ENCODE results near the gene FRMPD4.

The FRMPD4 gene

DNA sequence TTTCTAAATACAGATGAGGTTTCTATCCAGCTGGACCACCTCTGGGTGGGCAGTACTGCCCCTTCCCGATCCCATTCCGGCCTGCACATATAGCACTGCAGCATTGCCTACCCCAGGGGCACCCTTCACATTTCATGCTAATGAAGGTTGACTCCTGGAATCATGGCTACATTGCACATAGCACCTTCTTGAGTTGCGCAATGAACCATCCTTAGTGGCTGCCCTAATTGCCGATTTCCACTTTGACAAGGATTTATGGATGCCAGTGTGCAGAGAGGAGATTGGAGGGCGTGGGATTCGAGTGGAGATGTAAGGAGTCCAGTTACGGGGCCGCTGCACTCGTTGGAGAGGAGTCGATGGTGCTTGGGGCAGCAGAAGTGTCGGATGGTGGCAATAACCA lies 229.0 kb downstream of the FRMPD4 start:
- no peak for DNase-seq (ENCODE audit: low read depth)

DNA sequence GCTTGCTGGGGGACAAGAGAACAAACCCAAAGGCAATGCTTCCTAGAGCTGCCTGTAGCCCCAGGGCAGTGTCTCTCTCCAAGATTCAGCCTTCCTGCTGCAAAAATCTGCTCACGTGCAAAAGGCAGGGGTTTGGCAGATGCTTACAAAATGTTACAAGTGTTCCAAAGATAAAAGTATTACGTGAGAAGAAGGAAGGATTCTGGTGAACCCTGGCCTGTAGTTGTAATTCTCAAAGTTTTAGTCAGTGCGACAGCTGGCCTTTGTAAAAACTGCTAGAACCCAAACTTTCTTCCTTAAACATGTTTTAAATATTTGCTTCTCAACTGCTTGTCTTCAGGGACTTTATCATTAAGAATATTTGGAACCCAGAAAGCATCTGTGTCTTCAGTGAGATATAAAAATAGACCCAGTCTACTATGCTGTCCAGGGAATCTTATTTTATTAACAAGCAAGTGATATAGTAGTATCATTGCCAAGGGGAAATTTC lies 232.3 kb downstream of the FRMPD4 start:
- no peak for DNase-seq (ENCODE audit: low read depth)

GRCh38 chrX:12372111-12372510 lies 233.8 kb downstream of the FRMPD4 start:
- DNase-seq (ENCODE audit: low read depth): no peak

- DNase-seq (ENCODE audit: low read depth): no peak
Observed at GRCh38 chrX:12374286-12374685, 236.0 kb downstream of the FRMPD4 start.

DNA sequence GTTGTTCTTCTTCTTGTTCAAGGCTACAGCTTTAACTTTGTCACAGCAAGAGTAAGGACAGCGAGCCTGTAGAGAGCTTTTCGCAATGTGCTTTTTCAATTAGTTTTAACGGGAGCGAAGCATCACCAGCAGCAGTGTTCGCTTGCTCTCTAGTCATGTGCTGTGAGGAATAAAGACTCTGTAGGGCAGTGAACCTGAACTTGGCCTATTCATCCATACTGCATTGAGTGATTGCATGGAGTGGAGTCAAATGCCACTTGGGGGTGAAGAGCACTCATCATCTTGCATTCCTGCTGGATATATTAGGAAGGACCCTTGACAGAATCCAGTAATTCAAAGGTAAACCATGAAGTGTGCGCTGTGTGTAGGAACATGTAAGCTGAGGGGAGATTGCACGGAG lies 240.0 kb downstream of the FRMPD4 start:
- DNase-seq (ENCODE audit: low read depth): no peak

GRCh38 chrX:12378706-12379105 lies 240.4 kb downstream of the FRMPD4 start:
- DNase-seq (ENCODE audit: low read depth): no peak

GRCh38 chrX:12379671-12380070 lies 241.4 kb downstream of the FRMPD4 start:
- DNase-seq (ENCODE audit: low read depth): no peak

- DNase-seq (ENCODE audit: low read depth): no peak
Observed at GRCh38 chrX:12383196-12383595, 244.9 kb downstream of the FRMPD4 start.

DNA sequence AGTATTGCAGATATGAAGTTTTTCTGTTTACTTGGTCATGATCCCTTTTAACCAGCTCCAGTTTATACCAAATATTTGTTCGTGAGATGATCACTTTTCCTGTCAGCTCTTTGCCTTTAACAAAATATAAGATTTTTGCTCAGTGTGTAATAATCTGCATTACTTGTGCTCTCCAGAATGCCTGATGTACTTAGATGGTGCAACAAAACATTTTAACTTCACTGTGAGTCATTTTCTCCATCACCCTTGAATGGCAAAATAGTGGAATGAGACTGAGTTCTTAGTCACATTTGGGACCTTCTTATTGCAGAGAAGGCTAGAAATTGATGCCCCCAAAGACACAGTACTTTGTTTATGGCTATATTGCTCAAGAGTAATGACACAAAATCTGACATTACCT lies 252.0 kb downstream of the FRMPD4 start:
- no peak for DNase-seq (ENCODE audit: low read depth)

DNA sequence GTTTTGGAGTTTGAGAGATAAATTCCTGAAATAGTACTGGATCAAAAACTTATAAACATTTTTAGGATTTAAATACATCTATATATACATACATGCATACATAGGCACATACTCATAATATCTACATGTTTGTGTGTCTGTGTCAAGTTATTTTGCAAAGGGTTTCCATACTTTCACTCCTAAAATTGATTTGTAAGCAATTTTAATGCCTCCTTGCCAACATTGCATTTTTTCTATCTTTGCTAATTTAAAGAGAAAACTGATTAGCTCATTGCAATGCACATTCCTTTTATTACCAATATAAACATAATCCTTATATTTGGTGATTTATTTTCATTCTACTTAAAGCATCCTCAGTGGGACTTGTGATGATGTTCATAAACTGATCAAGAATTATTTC lies 258.3 kb downstream of the FRMPD4 start:
- DNase-seq (ENCODE audit: low read depth): no peak

DNA sequence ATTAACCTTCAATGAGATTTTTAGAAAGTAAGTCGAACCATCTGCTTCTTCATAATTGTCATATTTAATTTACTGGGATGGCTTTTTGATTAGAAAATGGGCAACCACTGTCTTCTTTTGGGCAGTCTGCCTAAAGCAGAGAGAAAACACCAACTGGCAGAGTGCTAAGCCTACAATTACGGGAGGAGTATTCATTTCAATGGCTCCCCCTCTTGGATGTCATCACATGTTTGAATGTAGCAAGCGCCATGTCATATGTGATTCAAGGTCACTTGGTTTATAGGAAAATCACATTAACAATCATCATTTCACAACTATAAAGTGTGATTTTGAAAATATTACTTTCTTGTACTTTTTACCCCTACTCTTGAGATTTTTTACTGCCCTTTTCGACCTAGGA lies 261.9 kb downstream of the FRMPD4 start:
- no peak for DNase-seq (ENCODE audit: low read depth)

GRCh38 chrX:12401252-12401651 lies 263.0 kb downstream of the FRMPD4 start:
- DNase-seq (ENCODE audit: low read depth): no peak

GRCh38 chrX:12403474-12404082 lies 265.3 kb downstream of the FRMPD4 start:
- DNase-seq (ENCODE audit: low read depth): no peak

GRCh38 chrX:12405306-12405705 lies 267.0 kb downstream of the FRMPD4 start:
- no peak for DNase-seq (ENCODE audit: low read depth)

DNA sequence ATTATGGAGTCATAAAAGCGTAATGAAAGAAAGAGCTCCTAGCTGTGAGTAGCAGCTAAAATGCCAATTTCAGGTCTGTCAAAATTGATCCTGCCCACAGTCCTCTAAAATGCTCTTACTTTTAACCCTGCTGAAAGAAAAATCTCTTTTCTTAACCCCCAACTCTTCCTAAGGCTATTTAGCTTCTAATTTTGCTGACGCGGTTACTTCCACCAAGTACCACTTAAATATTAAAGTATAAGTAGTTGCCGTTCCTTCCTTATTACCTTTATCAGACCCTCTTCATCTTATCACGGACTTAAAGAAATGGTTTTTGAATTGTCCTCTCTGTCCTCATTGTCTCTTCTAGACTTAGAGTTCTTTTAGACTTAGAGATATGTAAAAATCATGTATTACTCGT lies 272.2 kb downstream of the FRMPD4 start:
- DNase-seq (ENCODE audit: low read depth): no peak

DNA sequence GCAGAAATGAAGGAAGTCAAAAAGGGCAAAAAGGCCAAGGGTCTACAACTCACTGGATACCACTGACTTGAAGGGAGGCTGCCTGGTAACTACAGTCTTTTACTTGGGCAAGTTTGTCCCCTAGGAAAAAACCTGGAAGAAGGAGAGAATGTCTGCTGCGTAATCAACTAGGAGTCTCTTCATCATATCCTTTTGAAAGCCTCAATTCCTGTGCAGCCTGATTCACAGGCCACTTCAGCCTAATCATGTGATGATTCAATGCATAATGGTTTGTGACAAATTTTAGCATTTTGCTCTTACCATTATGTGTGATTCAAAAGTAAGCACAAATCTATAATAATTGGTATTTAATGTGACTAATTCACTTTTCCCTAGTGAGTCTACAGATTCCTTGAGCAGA lies 273.6 kb downstream of the FRMPD4 start:
- DNase-seq (ENCODE audit: low read depth): no peak

DNA sequence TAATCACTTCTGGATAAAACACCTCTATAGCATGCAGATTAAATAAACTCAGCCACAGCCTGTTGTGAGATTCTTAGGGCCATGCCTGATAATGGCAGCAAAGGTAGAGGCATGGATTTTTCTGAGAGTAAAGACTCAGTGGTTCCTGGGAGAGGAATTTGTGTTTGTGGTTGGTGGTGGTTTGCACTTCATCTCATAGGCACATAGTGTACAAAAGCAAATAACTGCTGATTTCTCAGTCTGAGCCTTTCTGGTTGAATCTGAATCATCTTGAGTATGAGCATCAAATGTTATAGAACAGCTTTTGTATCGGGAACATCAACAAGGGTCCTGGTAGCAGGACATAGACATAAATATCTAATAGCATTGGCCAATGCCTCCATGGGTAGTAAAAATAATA lies 274.3 kb downstream of the FRMPD4 start:
- no peak for DNase-seq (ENCODE audit: low read depth)

DNA sequence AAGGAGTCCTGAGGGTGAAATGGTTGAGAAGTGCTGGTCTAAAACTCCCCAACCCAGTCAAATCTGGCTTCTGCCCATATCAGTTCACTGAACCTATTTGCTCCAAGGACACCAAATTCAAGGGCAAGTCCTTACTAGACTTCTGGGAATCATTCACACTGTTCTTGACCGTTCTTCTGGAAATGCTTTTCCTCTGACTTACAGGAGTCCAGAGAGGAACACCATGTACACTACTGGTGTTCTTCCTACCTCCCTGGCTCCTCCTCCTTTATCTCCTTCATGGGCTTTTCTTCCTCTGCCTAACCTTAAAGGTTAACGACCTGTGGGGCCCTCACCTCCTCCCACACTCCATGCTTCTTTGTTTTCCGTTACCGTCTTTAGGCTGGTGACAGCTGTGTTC lies 281.3 kb downstream of the FRMPD4 start:
- DNase-seq (ENCODE audit: low read depth): no peak

GRCh38 chrX:12421918-12422317 lies 283.6 kb downstream of the FRMPD4 start:
- no peak for DNase-seq (ENCODE audit: low read depth)

DNA sequence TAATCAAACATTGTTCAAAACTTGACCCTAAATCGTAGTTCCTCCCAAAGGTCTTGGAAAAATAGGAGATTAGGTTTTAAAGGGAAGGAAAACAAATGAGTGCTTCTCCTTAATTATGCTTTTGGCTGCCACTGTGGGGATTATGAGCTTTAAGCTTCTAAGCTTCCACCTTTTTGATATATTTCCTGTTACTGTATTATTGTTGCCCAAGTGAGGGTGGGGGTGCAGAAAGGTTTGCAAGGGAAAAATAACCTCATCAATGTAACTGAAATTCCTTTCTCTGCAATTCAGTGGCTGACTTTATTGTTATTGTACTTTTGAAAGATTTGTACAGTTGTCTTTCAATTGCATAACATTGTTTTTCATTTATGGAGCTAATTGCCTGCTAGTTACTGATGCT lies 285.1 kb downstream of the FRMPD4 start:
- no peak for DNase-seq (ENCODE audit: low read depth)

GRCh38 chrX:12425496-12425895 lies 287.2 kb downstream of the FRMPD4 start:
- DNase-seq (ENCODE audit: low read depth): no peak

DNA sequence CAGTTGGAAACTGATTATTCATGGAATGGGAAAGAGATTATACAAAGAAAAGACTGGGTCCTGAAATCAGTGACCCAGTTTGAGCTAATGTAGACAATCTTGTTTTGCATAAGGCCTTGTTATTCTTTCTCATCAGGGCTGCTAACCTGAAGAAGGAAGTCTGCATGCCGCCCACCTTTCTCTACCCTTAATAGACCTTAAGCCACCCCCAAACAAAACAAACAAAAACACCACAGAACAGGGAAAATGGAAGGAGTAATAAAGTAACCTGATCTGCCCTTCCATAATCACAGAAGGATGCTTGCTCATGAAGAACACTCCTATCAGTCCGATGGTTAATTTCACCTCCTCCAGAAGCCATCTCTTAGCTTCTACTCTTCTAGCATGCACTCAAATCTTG lies 288.1 kb downstream of the FRMPD4 start:
- no peak for DNase-seq (ENCODE audit: low read depth)

GRCh38 chrX:12434493-12434892 lies 296.2 kb downstream of the FRMPD4 start:
- DNase-seq (ENCODE audit: low read depth): no peak

DNA sequence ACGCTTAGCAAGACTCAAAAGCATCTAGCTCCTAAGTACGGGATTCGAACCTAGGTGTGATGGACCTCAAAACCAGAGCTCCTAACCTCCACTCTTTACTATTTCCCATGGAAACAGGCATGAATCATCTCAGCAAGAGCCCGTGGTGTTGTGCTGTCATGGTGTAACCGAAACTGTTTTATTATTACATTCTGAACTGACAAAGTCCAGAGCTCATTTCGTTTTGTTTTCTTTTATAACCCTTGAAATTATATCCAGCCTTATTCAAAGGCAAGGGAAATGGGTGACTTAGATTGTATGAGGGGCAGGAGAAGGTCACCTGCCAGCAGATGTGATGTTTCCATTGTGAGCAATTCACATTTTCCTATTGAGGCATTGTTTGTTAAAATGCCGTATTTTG lies 301.1 kb downstream of the FRMPD4 start:
- no peak for DNase-seq (ENCODE audit: low read depth)

DNA sequence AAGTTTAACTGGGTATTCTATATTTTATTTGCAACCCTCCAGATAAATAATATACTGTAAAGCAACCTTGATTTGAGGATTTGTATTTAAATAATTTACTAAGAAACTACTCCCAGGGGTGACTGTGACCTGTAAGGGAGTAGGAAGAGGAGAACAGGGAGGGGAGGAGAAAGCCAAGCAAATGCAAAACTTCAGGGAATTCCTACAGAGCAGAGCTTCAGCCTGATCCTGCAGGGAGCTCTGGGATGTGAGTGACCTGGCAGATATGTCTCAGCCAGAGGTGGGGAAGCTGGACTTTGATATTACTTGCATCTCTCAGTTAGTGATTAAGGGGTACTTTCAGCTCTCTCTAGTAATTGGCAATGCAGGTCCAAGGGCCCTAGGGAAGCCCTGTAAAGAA lies 302.0 kb downstream of the FRMPD4 start:
- DNase-seq (ENCODE audit: low read depth): no peak
